Panc1 (cell line): Measurements from ENCODE around the gene NLRC5. TPM values are rescaled to one million over a fixed set of nuclear protein-coding genes. Genes with fewer than 3 reads are reported as not detected.

Source experiments
- ATAC-seq: fragments of 200-7000 bp; cut with Tn5 transposase; 2 replicates; pipeline ENCODE4 v1.9.1; 2020; ENCODE audit warnings: mild to moderate bottlenecking, moderate library complexity
- BruUV-seq: library from RNA; stranded (reverse); fragments of 400-500 nt; replicated peaks from 2 replicates; lab custom pipeline; 2021; lab: Mats Ljungman, UMichigan
- CTCF ChIA-PET: fragments of 300-600 bp; sonication (Branson Sonifier 250); formaldehyde crosslinking; loops from one replicate; lab custom pipeline; 2022; ENCODE audit warnings: antibody characterized with exemption; lab: Charles Lee
- POLR2A ChIA-PET: fragments of 300-600 bp; sonication (Branson Sonifier 250); formaldehyde crosslinking; loops from one replicate; lab custom pipeline; 2022; ENCODE audit warnings: antibody characterized with exemption; lab: Charles Lee
- DNase-seq: peaks from one replicate; pipeline ENCODE4 v3.0.0-alpha.2; 2010; ENCODE audit warnings: low read depth, low spot score
- H3K27ac ChIP-seq: 2 replicates; pipeline ENCODE4 v1.5.1; 2011; ENCODE audit warnings: mild to moderate bottlenecking, low read length, inconsistent platforms
- H3K27me3 ChIP-seq: fragments of 200-500 bp; sonication (Bioruptor generic); 2 replicates; pipeline ENCODE4 v1.6.0; 2014; ENCODE audit warnings: low read length, inconsistent platforms; ENCODE audit not compliant: control insufficient read depth, insufficient read depth
- H3K36me3 ChIP-seq: fragments of 200-500 bp; sonication (Bioruptor generic); 2 replicates; pipeline ENCODE4 v1.5.1; 2014; ENCODE audit warnings: inconsistent platforms, mild to moderate bottlenecking, low read length, moderate library complexity; ENCODE audit not compliant: control insufficient read depth, insufficient read depth
- H3K4me1 ChIP-seq: 2 replicates; pipeline ENCODE4 v1.5.1; 2011; ENCODE audit warnings: inconsistent platforms, mild to moderate bottlenecking, low read length, moderate library complexity; ENCODE audit not compliant: control insufficient read depth, insufficient read depth
- H3K4me3 ChIP-seq, 2 experiments: 2 replicates each; pipeline ENCODE4 v1.5.1; 2011 to 2012; ENCODE audit warnings: low read depth in 2 of 2, low read length in 2 of 2, mild to moderate bottlenecking in 2 of 2, inconsistent platforms in 1 of 2, moderate library complexity in 1 of 2
- H3K9me3 ChIP-seq: fragments of 200-500 bp; sonication (Bioruptor generic); 2 replicates; pipeline ENCODE4 v1.5.1; 2014; ENCODE audit warnings: low read depth, mild to moderate bottlenecking, inconsistent platforms, low read length, moderate library complexity; ENCODE audit not compliant: control insufficient read depth, insufficient read depth
- CTCF ChIP-seq: fragments of 450-650 bp; IDR thresholded peaks from 2 replicates; pipeline ENCODE4 v1.5.1; 2017; ENCODE audit warnings: mild to moderate bottlenecking
- POLR2AphosphoS5 ChIP-seq: IDR thresholded peaks from 2 replicates; pipeline ENCODE4 v1.6.1; 2012; ENCODE audit warnings: mild to moderate bottlenecking, low read depth, low read length, moderate library complexity
- REST ChIP-seq, 2 experiments: IDR thresholded peaks; 2 replicates each; pipeline ENCODE4 v1.6.1; 2011 to 2012; ENCODE audit warnings: low read depth in 2 of 2, control low read depth in 1 of 2, low read length in 1 of 2, mild to moderate bottlenecking in 1 of 2, moderate library complexity in 1 of 2; ENCODE audit not compliant: insufficient read depth in 1 of 2
- SIN3A ChIP-seq: IDR thresholded peaks from 2 replicates; pipeline ENCODE4 v1.6.1; 2012; ENCODE audit warnings: low read depth, mild to moderate bottlenecking, low read length, moderate library complexity, borderline replicate concordance; ENCODE audit not compliant: insufficient read depth
- TCF7L2 ChIP-seq: IDR thresholded peaks from 2 replicates; pipeline ENCODE4 v1.6.1; 2011; ENCODE audit warnings: mild to moderate bottlenecking, low read depth, low read length, inconsistent platforms
- in situ Hi-C: cut with HindIII; loops from 2 replicates; pipeline ENCODE4 v1.10.0; 2016; ENCODE audit warnings: low sequenced_read_pairs, low pct_unique_long_range_greater_than_20kb
- intact Hi-C: fragments of 100-400 bp; cut with micrococcal nuclease; formaldehyde crosslinking; loops from one replicate; pipeline ENCODE4 v1.10.0; 2022; ENCODE audit not compliant: unreplicated experiment
- total RNA-seq: library from RNA; stranded (reverse); gene quantifications from one replicate; pipeline ENCODE4 v1.2.1, GENCODE V29; 2021; ENCODE audit not compliant: unreplicated experiment

Gene NLRC5
- total RNA-seq, 1 experiment from 2014 or later, result 8.8 TPM

GRCh38 chr16:57131351-57131970 is 142.1 kb downstream of the NLRC5 start:
- no peaks in the 10 kb centered on the region for H3K9me3 ChIP-seq
- CTCF ChIA-PET, result no interaction called here
- in situ Hi-C loops (no loop called here), intact Hi-C loops (no loop called here)
- TF ChIP-seq CTCF (no peak), POLR2AphosphoS5 (no peak), TCF7L2 (no peak), SIN3A (no peak), REST (IDR thresholded peaks at IDR 0.05; ENCODE audit: insufficient read depth in 1 of 2, low read depth in 2 of 2, low read length in 1 of 2) (no peak)
- no peaks in the 10 kb centered on the region for H3K27me3 ChIP-seq
- H3K4me1 ChIP-seq, result no peaks in the 10 kb centered on the region
- H3K4me3 ChIP-seq, result no peak overlapping the region
- no peaks in the 10 kb centered on the region for H3K36me3 ChIP-seq
- DNase-seq (no peak), ATAC-seq (no peak)
- BruUV-seq, result no TSS peak
- POLR2A ChIA-PET, result no interaction called here
- no peak overlapping the region for H3K27ac ChIP-seq

GRCh38 chr16:57132470-57132869 is 143.1 kb downstream of the NLRC5 start:
- TF ChIP-seq CTCF, result no peak
- no peak for TF ChIP-seq REST (IDR thresholded peaks at IDR 0.05; ENCODE audit: insufficient read depth in 1 of 2, low read depth in 2 of 2, low read length in 1 of 2)
- TF ChIP-seq SIN3A, result no peak
- no peak for TF ChIP-seq POLR2AphosphoS5
- no peak for TF ChIP-seq TCF7L2
- Histone ChIP-seq H3K27me3 (no peaks in the 10 kb centered on the region), H3K27ac (no peak overlapping the region), H3K9me3 (no peaks in the 10 kb centered on the region), H3K36me3 (no peaks in the 10 kb centered on the region), H3K4me3 (no peak overlapping the region), H3K4me1 (no peaks in the 10 kb centered on the region)
- no peak; the same call in 1 of the 2 replicates for ATAC-seq
- ChIA-PET CTCF (no interaction called here), POLR2A (no interaction called here)
- intact Hi-C loops, result no loop called here
- in situ Hi-C loops, result no loop called here
- no peak for DNase-seq
- no TSS peak for BruUV-seq
